CD14-positive monocyte (primary cell): Measurements from ENCODE around the gene ANKRD13C. TPM values are rescaled to one million over a fixed set of nuclear protein-coding genes. Genes with fewer than 3 reads are reported as not detected.

ENCODE experiments used
- DNase-seq, 3 donors: peaks; one replicate each; pipeline ENCODE4 v3.0.0-alpha.2; 2011 to 2022
- H2AFZ ChIP-seq: 2 replicates; pipeline ENCODE4 v1.6.0; 2012; ENCODE audit warnings: mild to moderate bottlenecking, low read depth, low read length, inconsistent platforms; ENCODE audit not compliant: insufficient read depth, poor library complexity, severe bottlenecking
- H3K27ac ChIP-seq, 2 donors: 1 replicate in 1 of 2; 2 replicates in 1 of 2; pipeline ENCODE4 v1.5.1; 2012 to 2013; ENCODE audit warnings: low read length in 2 of 2, control low read depth in 1 of 2, inconsistent platforms in 1 of 2, low read depth in 1 of 2, mild to moderate bottlenecking in 1 of 2
- H3K27me3 ChIP-seq, 2 donors: one replicate each; pipeline versions ENCODE4 v1.6.0 to v1.6.1; 2011 to 2013; ENCODE audit warnings: low read length in 2 of 2; ENCODE audit not compliant: control insufficient read depth in 2 of 2, insufficient read depth in 2 of 2
- H3K36me3 ChIP-seq, 2 donors: replicated peaks in 1 of 2; 1 replicate in 1 of 2; 2 replicates in 1 of 2; pipeline versions ENCODE4 v1.5.1 to v1.6.1; 2012 to 2013; ENCODE audit warnings: low read length in 2 of 2, control low read depth in 1 of 2, inconsistent platforms in 1 of 2, mild to moderate bottlenecking in 1 of 2; ENCODE audit not compliant: insufficient read depth in 2 of 2, control insufficient read depth in 1 of 2
- H3K4me1 ChIP-seq, 2 donors: 1 replicate in 1 of 2; 2 replicates in 1 of 2; pipeline versions ENCODE4 v1.5.1 to v1.6.1; 2012 to 2013; ENCODE audit warnings: low read length in 2 of 2, control low read depth in 1 of 2, inconsistent platforms in 1 of 2, mild to moderate bottlenecking in 1 of 2, moderate library complexity in 1 of 2; ENCODE audit not compliant: insufficient read depth in 2 of 2, control insufficient read depth in 1 of 2
- H3K4me2 ChIP-seq: replicated peaks from 2 replicates; pipeline ENCODE3; 2012; ENCODE audit warnings: low read length, moderate library complexity, mild to moderate bottlenecking; ENCODE audit not compliant: poor library complexity, severe bottlenecking; ENCODE audit errors: extremely low read depth
- H3K4me3 ChIP-seq, 3 experiments: fragments of 200-600 bp in 1 of 3; sonication (generic) in 1 of 3; replicated peaks in 1 of 3; 1 replicate in 2 of 3; 2 replicates in 1 of 3; pipeline ENCODE4 v1.5.1; 2011 to 2013; ENCODE audit warnings: low read length in 3 of 3, mild to moderate bottlenecking in 3 of 3, control low read depth in 2 of 3, low read depth in 2 of 3, inconsistent platforms in 1 of 3, moderate library complexity in 1 of 3
- H3K79me2 ChIP-seq: 2 replicates; pipeline ENCODE4 v1.6.0; 2012; ENCODE audit warnings: mild to moderate bottlenecking, control low read depth, inconsistent platforms, low read length, moderate library complexity; ENCODE audit not compliant: insufficient read depth
- H3K9ac ChIP-seq: 2 replicates; pipeline ENCODE4 v1.6.0; 2017; ENCODE audit warnings: low read length, mild to moderate bottlenecking; ENCODE audit not compliant: insufficient read depth, poor library complexity, severe bottlenecking
- H3K9me3 ChIP-seq, 2 donors: replicated peaks in 1 of 2; 1 replicate in 1 of 2; 2 replicates in 1 of 2; pipeline versions ENCODE4 v1.5.1 to v1.6.1; 2012 to 2013; ENCODE audit warnings: low read length in 2 of 2, control low read depth in 1 of 2; ENCODE audit not compliant: control insufficient read depth in 1 of 2, insufficient read depth in 1 of 2
- H4K20me1 ChIP-seq: 2 replicates; pipeline ENCODE4 v1.6.0; 2012; ENCODE audit warnings: mild to moderate bottlenecking, low read length, control low read depth, moderate library complexity; ENCODE audit not compliant: insufficient read depth
- H3K27ac Mint-ChIP-seq, 7 donors: one replicate each; pipeline ENCODE4 v1.8.0; 2020; ENCODE audit warnings: mild to moderate bottlenecking in 7 of 7, mixed read lengths in 7 of 7, moderate library complexity in 6 of 7, inconsistent platforms in 2 of 7
- H3K27me3 Mint-ChIP-seq, 3 donors: one replicate each; pipeline ENCODE4 v1.8.0; 2021 to 2022; ENCODE audit warnings: low read depth in 3 of 3, mild to moderate bottlenecking in 3 of 3, mixed read lengths in 3 of 3, moderate library complexity in 3 of 3, inconsistent platforms in 1 of 3
- H3K36me3 Mint-ChIP-seq, 2 donors: one replicate each; pipeline ENCODE4 v1.8.0; 2020; ENCODE audit warnings: mixed read lengths in 2 of 2, inconsistent platforms in 1 of 2, mild to moderate bottlenecking in 1 of 2
- H3K4me1 Mint-ChIP-seq: one replicate; pipeline ENCODE4 v1.8.0; 2020; ENCODE audit warnings: mild to moderate bottlenecking, mixed read lengths
- H3K4me3 Mint-ChIP-seq, 2 donors: one replicate each; pipeline ENCODE4 v1.8.0; 2020; ENCODE audit warnings: mild to moderate bottlenecking in 2 of 2, mixed read lengths in 2 of 2, moderate library complexity in 1 of 2
- H3K9me3 Mint-ChIP-seq, 7 donors: one replicate each; pipeline ENCODE4 v1.8.0; 2020 to 2022; ENCODE audit warnings: mixed read lengths in 7 of 7, mild to moderate bottlenecking in 6 of 7, moderate library complexity in 6 of 7, inconsistent platforms in 2 of 7
- CTCF ChIP-seq: fragments of 200-600 bp; IDR thresholded peaks from one replicate; pipeline ENCODE4 v1.8.0; 2022; ENCODE audit warnings: antibody characterized with exemption, mild to moderate bottlenecking
- WGBS: methylation state at CpG from one replicate; pipeline ENCODE4 v1.1.5; 2013; ENCODE audit warnings: missing lambda C conversion rate; ENCODE audit not compliant: insufficient coverage; 5-methylcytosine and 5-hydroxymethylcytosine counted together
- intact Hi-C, 2 donors: fragments of 100-400 bp; cut with micrococcal nuclease; formaldehyde crosslinking; loops; one replicate each; pipeline versions ENCODE4 v1.15.0 to v1.15.1; 2023
- polyA plus RNA-seq, 3 donors: library from polyadenylated mRNA; depleted of rRNA in 1 of 3; unstranded in 2 of 3; stranded (reverse) in 1 of 3; fragments of 300-500 nt in 2 of 3; fragments of >200 nt in 1 of 3; fragmentation: Illumina TruSeq in 2 of 3; gene quantifications; 1 replicate in 2 of 3; 2 replicates in 1 of 3; pipeline ENCODE4 v1.2.3, GENCODE V29; 2012 to 2021

The ANKRD13C gene
- polyA plus RNA-seq, 3 donors, result 4.5 to 7.6 (median 6.5) TPM

DNA sequence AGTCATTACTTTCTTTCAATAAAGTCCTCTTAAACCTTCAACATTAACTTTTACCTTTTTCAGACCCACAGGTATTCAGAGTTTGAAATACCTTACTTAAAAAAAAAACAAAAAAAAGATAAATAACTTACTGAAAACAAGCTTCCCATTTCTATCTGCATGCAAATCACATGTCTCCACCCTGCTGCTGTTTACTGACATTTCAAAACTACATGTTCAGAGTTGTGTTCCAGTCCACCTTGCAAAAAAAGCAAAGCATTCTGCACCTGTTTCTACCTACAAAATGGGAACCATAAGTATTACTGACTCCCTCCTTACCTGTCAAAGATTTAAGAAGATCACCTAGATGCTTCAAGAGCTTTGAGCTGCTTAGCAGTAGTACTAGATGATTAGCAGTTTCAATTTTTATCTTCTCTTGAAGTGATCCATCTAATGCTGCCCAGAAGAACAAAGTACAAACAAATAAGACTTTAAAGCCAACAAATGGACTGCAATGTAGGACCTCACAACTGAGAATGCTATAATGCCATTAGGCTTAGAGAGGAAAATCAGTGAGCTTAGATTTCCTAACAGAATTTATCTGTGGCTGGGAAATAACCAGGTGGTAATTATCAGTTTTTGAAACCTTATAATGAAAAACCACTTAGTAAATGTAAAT, 61.2 kb downstream of the ANKRD13C start:
- Histone ChIP-seq H3K36me3 (peaks cover 57 to 90% of the 10 kb centered on the region in 2 donors), H3K27me3 (no peaks in the 10 kb centered on the region), H4K20me1 (no peaks in the 10 kb centered on the region), H3K9me3 (no peaks in the 10 kb centered on the region), H3K4me3 (no peak overlapping the region), H3K79me2 (no peaks in the 10 kb centered on the region), H3K27ac (no peak overlapping the region), H2AFZ (no peak overlapping the region), H3K4me1 (no peaks in the 10 kb centered on the region), H3K4me2 (no peak overlapping the region), H3K9ac (no peak overlapping the region)
- H3K27ac Mint-ChIP-seq, result no peak overlapping the region
- H3K4me1 Mint-ChIP-seq, result no peaks in the 10 kb centered on the region
- H3K9me3 Mint-ChIP-seq, result no peaks in the 10 kb centered on the region
- H3K4me3 Mint-ChIP-seq, result no peak overlapping the region
- intact Hi-C loops, result no loop called here
- H3K36me3 Mint-ChIP-seq, result peaks cover 53 to 80% of the 10 kb centered on the region in 2 donors
- no peak for DNase-seq
- TF ChIP-seq CTCF, result no peak
- no peaks in the 10 kb centered on the region for H3K27me3 Mint-ChIP-seq

DNA sequence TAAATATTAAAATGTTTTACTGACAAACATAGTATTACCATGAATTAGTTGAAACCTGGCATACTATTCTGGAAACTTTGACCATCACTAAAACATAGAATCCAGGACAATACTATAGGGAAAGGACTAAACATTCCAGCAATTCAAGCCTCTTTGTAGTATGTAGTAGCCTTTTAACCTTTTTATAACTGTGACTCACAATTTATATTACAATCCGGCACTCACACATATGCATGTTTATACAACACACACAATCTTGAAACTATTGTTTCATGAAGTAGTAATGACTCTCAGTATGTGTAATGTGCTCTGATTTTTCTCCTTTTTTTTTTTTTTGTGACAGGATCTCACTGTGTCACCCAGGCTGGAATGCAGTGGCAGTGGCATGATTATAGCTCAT, 64.3 kb downstream of the ANKRD13C start:
- WGBS, result no CpG with 5 or more reads among the region's 1 CpG
- H3K36me3 Mint-ChIP-seq, result peaks cover 50 to 73% of the 10 kb centered on the region in 2 donors

More for the DNA sequence above, 64.3 kb downstream of the ANKRD13C start:
- no peak overlapping the region for H2AFZ ChIP-seq
- no peak overlapping the region for H3K4me2 ChIP-seq
- H3K9ac ChIP-seq, result no peak overlapping the region
- no peaks in the 10 kb centered on the region for H3K9me3 ChIP-seq
- no peaks in the 10 kb centered on the region for H3K9me3 Mint-ChIP-seq
- H4K20me1 ChIP-seq, result no peaks in the 10 kb centered on the region
- H3K27me3 ChIP-seq, result no peaks in the 10 kb centered on the region
- H3K27me3 Mint-ChIP-seq, result no peaks in the 10 kb centered on the region
- no peak overlapping the region for H3K4me3 ChIP-seq
- H3K79me2 ChIP-seq, result no peaks in the 10 kb centered on the region
- H3K27ac ChIP-seq, result no peak overlapping the region
- H3K4me1 Mint-ChIP-seq, result no peaks in the 10 kb centered on the region
- intact Hi-C loops, result no loop called here
- no peak overlapping the region for H3K4me3 Mint-ChIP-seq
- H3K27ac Mint-ChIP-seq, result no peak overlapping the region
- DNase-seq, result no peak
- H3K4me1 ChIP-seq, result no peaks in the 10 kb centered on the region
- H3K36me3 ChIP-seq, result peaks cover 47 to 76% of the 10 kb centered on the region in 2 donors
- TF ChIP-seq CTCF, result no peak
